ENCODE data around the gene RAB34.

- TF ChIP-seq CTCF (IDR thresholded peaks at IDR 0.05; ENCODE audit: insufficient read depth, low read depth, low read length) (no peak), EZH2 (IDR thresholded peaks at IDR 0.05; ENCODE audit: insufficient read depth, low read length) (no peak)
Observed at GRCh38 chr17:28765038-28765437, 47.4 kb upstream of the RAB34 start.
